ENCODE results near the gene GNRH2.
"Not testable (repeated sequence)": the region's sequence is repeated elsewhere in the genome, so short reads cannot be mapped to it uniquely, and the experiment has no call there.

GNRH2 gene, protein sequence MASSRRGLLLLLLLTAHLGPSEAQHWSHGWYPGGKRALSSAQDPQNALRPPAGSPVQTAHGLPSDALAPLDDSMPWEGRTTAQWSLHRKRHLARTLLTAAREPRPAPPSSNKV

GRCh38 chr20:3043322-3043721 lies at the start of gene GNRH2:
Gene GNRH2, plus strand, starts transcription at chr20:3043622. Its CDS starts 793 bp downstream, at chr20:3044415.
- peak within 1 kb of the TSS; percentile 46 for H3K4me3 Mint-ChIP-seq
- H3K27me3 Mint-ChIP-seq, result no peaks in the 10 kb centered on the region
- H3K9me3 Mint-ChIP-seq, result no peaks in the 10 kb centered on the region
- peaks cover 24% of the 10 kb centered on the region for H3K4me1 Mint-ChIP-seq
- H3K27ac Mint-ChIP-seq, result peak within 1 kb of the TSS; percentile 85
- ATAC-seq, result no peak
- peaks cover 30% of the 10 kb centered on the region for H3K36me3 Mint-ChIP-seq

GRCh38 chr20:2995796-2996195 lies 47.6 kb upstream of the GNRH2 start:
- Mint-ChIP-seq H3K4me3 (no peak overlapping the region), H3K36me3 (peaks cover 74% of the 10 kb centered on the region)
- no peak for ATAC-seq

DNA sequence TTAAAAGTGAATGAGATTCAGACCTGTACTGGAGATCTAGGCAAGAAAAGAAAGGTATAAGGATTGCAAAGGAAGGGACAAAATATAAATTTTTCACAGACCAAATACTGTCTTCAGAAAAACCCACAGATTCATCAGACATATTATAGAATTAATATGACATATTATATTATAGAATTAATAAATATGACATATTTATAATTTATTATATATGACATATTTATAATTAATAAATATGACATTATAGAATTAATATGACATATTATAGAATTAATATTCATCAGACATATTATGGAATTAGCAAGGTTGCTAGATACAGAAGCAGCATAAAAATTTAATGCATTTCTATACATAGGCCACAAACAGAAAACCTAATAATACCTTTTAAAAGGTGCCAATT lies 44.7 kb upstream of the GNRH2 start:
- Mint-ChIP-seq H3K9me3 (no peaks in the 10 kb centered on the region), H3K36me3 (peaks cover 55% of the 10 kb centered on the region), H3K4me3 (no peak overlapping the region), H3K27ac (no peak overlapping the region), H3K27me3 (no peaks in the 10 kb centered on the region), H3K4me1 (no peaks in the 10 kb centered on the region)
- ATAC-seq, result no peak

More at GRCh38 chr20:2995796-2996195, 47.6 kb upstream of the GNRH2 start:
- Mint-ChIP-seq H3K4me1 (no peaks in the 10 kb centered on the region), H3K27me3 (no peaks in the 10 kb centered on the region), H3K9me3 (no peaks in the 10 kb centered on the region), H3K27ac (no peak overlapping the region)

GRCh38 chr20:3000852-3001523 lies 42.4 kb upstream of the GNRH2 start:
- H3K36me3 Mint-ChIP-seq, result peaks cover 38% of the 10 kb centered on the region
- ATAC-seq, result no peak
- H3K9me3 Mint-ChIP-seq, result no peaks in the 10 kb centered on the region
- no peaks in the 10 kb centered on the region for H3K4me1 Mint-ChIP-seq
- no peak overlapping the region for H3K4me3 Mint-ChIP-seq
- no peaks in the 10 kb centered on the region for H3K27me3 Mint-ChIP-seq
- H3K27ac Mint-ChIP-seq, result no peak overlapping the region

DNA sequence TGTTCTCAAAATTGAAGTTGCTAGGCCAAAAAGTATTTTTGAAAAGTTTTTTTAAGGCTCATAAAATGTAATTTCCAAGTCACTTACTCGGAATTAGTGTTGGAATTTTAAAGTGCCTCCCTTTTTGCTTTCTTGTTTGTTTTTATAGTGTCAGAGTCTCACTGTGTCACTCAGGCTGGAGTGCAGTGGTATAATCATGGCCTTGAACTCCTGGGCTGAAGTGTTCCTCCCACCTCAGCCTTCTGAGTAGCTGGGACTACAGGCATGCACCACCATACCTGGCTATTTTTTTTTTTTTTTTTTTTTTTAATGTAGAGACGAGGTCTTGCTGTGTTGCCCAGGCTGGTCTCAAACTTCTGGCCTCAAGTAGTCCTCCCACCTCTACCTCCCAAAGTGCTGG lies 40.0 kb upstream of the GNRH2 start:
- ATAC-seq, result no peak
- Mint-ChIP-seq H3K27ac (no peak overlapping the region), H3K9me3 (no peaks in the 10 kb centered on the region), H3K36me3 (peaks cover 39% of the 10 kb centered on the region), H3K4me1 (no peaks in the 10 kb centered on the region), H3K4me3 (no peak overlapping the region), H3K27me3 (no peaks in the 10 kb centered on the region)

- ATAC-seq, result no peak
- no peaks in the 10 kb centered on the region for H3K27me3 Mint-ChIP-seq
- H3K9me3 Mint-ChIP-seq, result no peaks in the 10 kb centered on the region
- peaks cover 49% of the 10 kb centered on the region for H3K36me3 Mint-ChIP-seq
- no peaks in the 10 kb centered on the region for H3K4me1 Mint-ChIP-seq
- H3K4me3 Mint-ChIP-seq, result no peak overlapping the region
- no peak overlapping the region for H3K27ac Mint-ChIP-seq
Measured at GRCh38 chr20:3010985-3011723, 32.3 kb upstream of the GNRH2 start.

DNA sequence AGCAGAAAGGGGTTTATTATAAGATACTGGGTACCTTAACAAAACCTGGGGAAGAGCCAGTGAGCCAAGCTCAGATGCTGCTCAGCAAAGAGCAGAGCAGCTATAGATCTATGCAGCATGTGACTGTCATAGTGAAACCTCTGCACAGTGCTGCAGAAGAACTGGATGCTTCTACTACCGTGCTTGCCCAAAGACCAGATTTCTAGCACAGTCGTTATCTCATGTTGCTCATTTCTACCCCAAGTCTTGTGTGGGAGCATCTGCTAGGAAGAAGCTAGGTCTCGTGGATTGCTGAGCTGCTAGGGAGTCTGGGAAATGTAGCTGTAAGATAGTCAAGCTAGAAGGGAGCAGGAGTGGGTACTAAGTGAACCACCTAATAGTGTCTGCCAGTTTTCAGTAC lies 31.7 kb upstream of the GNRH2 start:
- Mint-ChIP-seq H3K27ac (no peak overlapping the region), H3K36me3 (peaks cover 47% of the 10 kb centered on the region), H3K27me3 (no peaks in the 10 kb centered on the region), H3K9me3 (no peaks in the 10 kb centered on the region), H3K4me1 (no peaks in the 10 kb centered on the region), H3K4me3 (no peak overlapping the region)
- ATAC-seq, result no peak

GRCh38 chr20:3013771-3014170 lies 29.7 kb upstream of the GNRH2 start:
- no peak for ATAC-seq
- no peaks in the 10 kb centered on the region for H3K9me3 Mint-ChIP-seq
- H3K36me3 Mint-ChIP-seq, result peaks cover 44% of the 10 kb centered on the region
- H3K27ac Mint-ChIP-seq, result no peak overlapping the region
- H3K4me3 Mint-ChIP-seq, result no peak overlapping the region
- H3K4me1 Mint-ChIP-seq, result no peaks in the 10 kb centered on the region
- H3K27me3 Mint-ChIP-seq, result no peaks in the 10 kb centered on the region

DNA sequence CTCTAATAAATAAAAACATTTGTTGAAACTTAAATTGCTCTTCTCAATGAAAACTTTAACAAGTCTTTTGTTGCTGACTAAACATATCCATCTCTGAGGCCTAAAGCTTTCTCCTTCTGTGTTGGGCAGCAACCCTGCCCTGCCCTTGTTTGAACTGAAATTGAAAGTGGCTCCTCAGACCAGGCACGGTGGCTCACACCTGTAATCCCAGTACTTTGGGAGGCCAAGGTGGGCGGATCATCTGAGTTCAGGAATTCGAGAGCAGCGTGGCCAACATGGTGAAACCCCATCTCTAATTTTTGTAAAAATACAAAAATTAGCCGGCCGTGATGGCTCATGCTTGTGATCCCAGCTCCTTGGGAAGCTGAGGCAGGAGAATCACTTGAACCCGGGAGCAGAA lies 29.2 kb upstream of the GNRH2 start:
- Mint-ChIP-seq H3K4me3 (no peak overlapping the region), H3K27me3 (no peaks in the 10 kb centered on the region), H3K4me1 (no peaks in the 10 kb centered on the region), H3K36me3 (peaks cover 39% of the 10 kb centered on the region), H3K9me3 (no peaks in the 10 kb centered on the region), H3K27ac (no peak overlapping the region)
- no peak for ATAC-seq

DNA sequence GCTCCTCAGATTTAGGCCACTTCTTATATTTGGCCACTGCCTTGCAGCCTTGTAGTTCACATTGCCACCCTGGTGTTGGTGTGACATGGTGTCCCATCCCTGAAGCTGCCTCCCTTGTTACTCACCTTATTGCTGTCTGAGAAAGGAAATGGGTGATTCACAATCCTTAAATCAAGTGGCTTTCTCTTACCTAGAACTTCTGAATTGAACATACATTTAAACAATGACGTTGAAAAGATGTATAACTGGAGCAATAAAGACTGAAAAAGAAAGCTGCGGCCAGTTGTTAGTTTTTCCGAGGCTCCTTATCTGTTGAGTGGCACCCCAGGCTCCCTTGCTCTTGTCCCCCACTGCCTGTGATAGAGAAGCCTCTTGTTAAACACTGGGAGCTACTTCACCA lies 28.8 kb upstream of the GNRH2 start:
- no peak for ATAC-seq
- Mint-ChIP-seq H3K9me3 (no peaks in the 10 kb centered on the region), H3K27ac (no peak overlapping the region), H3K4me1 (no peaks in the 10 kb centered on the region), H3K4me3 (no peak overlapping the region), H3K27me3 (no peaks in the 10 kb centered on the region), H3K36me3 (peaks cover 35% of the 10 kb centered on the region)

DNA sequence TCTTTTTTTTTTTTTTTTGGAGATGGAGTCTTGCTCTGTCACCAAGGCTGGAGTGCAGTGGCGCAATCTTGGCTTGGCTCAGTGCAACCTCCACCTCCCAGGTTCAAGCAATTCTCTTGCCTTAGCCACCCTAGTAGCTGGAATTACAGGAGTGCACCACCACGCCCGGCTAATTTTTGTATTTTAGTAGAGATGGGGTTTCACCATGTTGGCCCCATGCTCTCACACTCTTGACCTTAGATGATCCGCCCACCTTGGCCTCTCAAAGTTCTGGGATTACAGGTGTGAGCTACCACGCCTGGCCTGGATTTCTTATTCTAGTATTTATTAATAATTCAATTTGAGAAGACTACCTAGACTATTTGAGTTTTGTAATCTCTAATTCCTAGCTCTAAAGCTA lies 28.1 kb upstream of the GNRH2 start:
- H3K36me3 Mint-ChIP-seq, result peaks cover 30% of the 10 kb centered on the region
- not testable (repeated sequence) for ATAC-seq, H3K27ac Mint-ChIP-seq, H3K4me3 Mint-ChIP-seq, H3K27me3 Mint-ChIP-seq, H3K4me1 Mint-ChIP-seq, H3K9me3 Mint-ChIP-seq

DNA sequence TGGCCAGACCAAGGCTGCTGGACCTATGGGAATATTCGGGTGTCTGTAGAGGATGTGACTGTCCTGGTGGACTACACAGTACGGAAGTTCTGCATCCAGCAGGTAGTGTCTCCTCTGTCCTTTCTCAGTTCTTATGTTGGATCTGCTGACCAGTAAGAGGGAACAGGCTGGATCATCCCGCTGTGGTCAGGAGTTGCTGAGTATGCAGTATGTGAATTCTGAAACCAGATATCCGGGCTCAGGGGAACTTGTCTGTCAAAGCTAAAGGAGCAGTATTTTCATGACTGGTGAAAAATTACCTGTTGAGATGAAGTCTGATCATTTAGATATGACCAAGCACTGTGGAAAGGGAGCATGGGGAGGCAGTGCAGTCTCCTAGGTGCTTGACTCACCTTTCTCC lies 22.1 kb upstream of the GNRH2 start:
- Mint-ChIP-seq H3K27me3 (no peaks in the 10 kb centered on the region), H3K27ac (peak overlapping the region; percentile 20), H3K4me1 (peaks cover 8% of the 10 kb centered on the region), H3K9me3 (no peaks in the 10 kb centered on the region), H3K36me3 (peaks cover 65% of the 10 kb centered on the region), H3K4me3 (no peak overlapping the region)
- ATAC-seq, result peak; percentile 12

DNA sequence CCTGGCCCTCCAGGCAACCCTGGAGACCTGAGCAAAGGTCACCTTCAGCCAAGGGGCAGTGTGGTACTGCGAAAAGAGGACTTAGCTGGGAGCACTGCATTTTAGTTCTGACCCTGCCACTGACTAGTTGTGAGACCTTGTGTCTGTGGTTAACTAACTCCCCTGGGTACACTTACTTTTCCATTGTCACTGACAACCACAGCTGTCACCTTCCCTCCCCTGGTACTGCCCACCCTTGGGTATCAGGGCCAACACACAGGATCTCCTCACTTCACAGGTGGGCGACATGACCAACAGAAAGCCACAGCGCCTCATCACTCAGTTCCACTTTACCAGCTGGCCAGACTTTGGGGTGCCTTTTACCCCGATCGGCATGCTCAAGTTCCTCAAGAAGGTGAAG lies 21.6 kb upstream of the GNRH2 start:
- no peaks in the 10 kb centered on the region for H3K27me3 Mint-ChIP-seq
- peaks cover 65% of the 10 kb centered on the region for H3K36me3 Mint-ChIP-seq
- H3K4me3 Mint-ChIP-seq, result no peak overlapping the region
- H3K9me3 Mint-ChIP-seq, result no peaks in the 10 kb centered on the region
- H3K27ac Mint-ChIP-seq, result peak overlapping the region; percentile 20
- peaks cover 8% of the 10 kb centered on the region for H3K4me1 Mint-ChIP-seq
- ATAC-seq, result peak; percentile 74

GRCh38 chr20:3022559-3023490 lies 20.6 kb upstream of the GNRH2 start:
- not testable (repeated sequence) for H3K9me3 Mint-ChIP-seq, H3K4me1 Mint-ChIP-seq, ATAC-seq, H3K27me3 Mint-ChIP-seq, H3K27ac Mint-ChIP-seq, H3K4me3 Mint-ChIP-seq
- peaks cover 65% of the 10 kb centered on the region for H3K36me3 Mint-ChIP-seq

GRCh38 chr20:3027987-3028386 lies 15.4 kb upstream of the GNRH2 start:
- no peak overlapping the region for H3K27ac Mint-ChIP-seq
- no peaks in the 10 kb centered on the region for H3K27me3 Mint-ChIP-seq
- peaks cover 50% of the 10 kb centered on the region for H3K36me3 Mint-ChIP-seq
- no peaks in the 10 kb centered on the region for H3K4me1 Mint-ChIP-seq
- H3K9me3 Mint-ChIP-seq, result no peaks in the 10 kb centered on the region
- no peak overlapping the region for H3K4me3 Mint-ChIP-seq
- no peak for ATAC-seq

Measured in stimulated activated memory B cell treated with anti-CD40 and anti-IgM and Interleukin-4, amounts not matched to agents 10 μg/mL and 1 μg/mL and 100 μg/mL, for 72 hours (primary cell).